H1 (cell line): ENCODE results near the gene STAT3. TPM values are rescaled to one million over a fixed set of nuclear protein-coding genes. Genes with fewer than 3 reads are reported as not detected.

Source experiments
- CTCF ChIA-PET: fragments of 300-600 bp; sonication (Branson Sonifier 250); formaldehyde crosslinking; loops from one replicate; lab custom pipeline; 2021; ENCODE audit not compliant: partially characterized antibody; lab: Charles Lee
- POLR2A ChIA-PET: fragments of 300-600 bp; sonication (Branson Sonifier 250); formaldehyde crosslinking; loops from one replicate; lab custom pipeline; 2021; ENCODE audit warnings: inconsistent platforms; ENCODE audit not compliant: partially characterized antibody; lab: Charles Lee
- DNase-seq, 2 experiments: peaks; one replicate each; pipeline versions ENCODE4 v3.0.0 to v3.0.0-alpha.2; 2010 to 2022; ENCODE audit warnings: low spot score in 2 of 2, low read depth in 1 of 2, mixed read lengths in 1 of 2
- FAIRE-seq: peaks from 2 replicates; lab custom pipeline; 2011; peaks lifted over from hg19 to GRCh38; lab: Jason Lieb, UNC
- H2AFZ ChIP-seq: 2 replicates; pipeline ENCODE4 v1.8.1; 2012; ENCODE audit warnings: low read length, inconsistent platforms
- H2AK5ac ChIP-seq: 2 replicates; pipeline ENCODE4 v1.6.1; 2013; ENCODE audit warnings: low read depth, low read length
- H2BK120ac ChIP-seq: replicated peaks from 2 replicates; pipeline ENCODE3; 2013; ENCODE audit warnings: low read depth, low read length, inconsistent platforms
- H2BK12ac ChIP-seq: 2 replicates; pipeline ENCODE4 v1.6.1; 2013; ENCODE audit warnings: low read depth, low read length
- H2BK15ac ChIP-seq: 2 replicates; pipeline ENCODE4 v1.6.1; 2013; ENCODE audit warnings: low read length
- H2BK20ac ChIP-seq: 2 replicates; pipeline ENCODE4 v1.6.1; 2013; ENCODE audit warnings: low read length
- H2BK5ac ChIP-seq: 2 replicates; pipeline ENCODE4 v1.6.1; 2013; ENCODE audit warnings: low read depth, low read length
- H3K14ac ChIP-seq: 2 replicates; pipeline ENCODE4 v1.6.1; 2013; ENCODE audit warnings: inconsistent platforms; ENCODE audit not compliant: insufficient read length
- H3K18ac ChIP-seq: 2 replicates; pipeline ENCODE4 v1.6.1; 2013; ENCODE audit warnings: low read length; ENCODE audit errors: extremely low read depth
- H3K23ac ChIP-seq: 2 replicates; pipeline ENCODE4 v1.6.1; 2013; ENCODE audit warnings: inconsistent platforms; ENCODE audit not compliant: insufficient read length
- H3K23me2 ChIP-seq: 2 replicates; pipeline ENCODE4 v1.6.1; 2013; ENCODE audit warnings: low read depth, low read length
- H3K27ac ChIP-seq: 2 replicates; pipeline ENCODE4 v1.6.1; 2011; ENCODE audit warnings: low read depth, low read length, inconsistent platforms
- H3K27me3 ChIP-seq, 4 experiments: replicated peaks in 1 of 4; 1 replicate in 1 of 4; 2 replicates in 3 of 4; pipeline versions ENCODE4 v1.6.1 to v1.8.1; 2011 to 2013; ENCODE audit warnings: low read length in 3 of 4, mild to moderate bottlenecking in 3 of 4, inconsistent platforms in 2 of 4, mixed read lengths in 2 of 4, moderate library complexity in 1 of 4; ENCODE audit not compliant: control insufficient read depth in 3 of 4, insufficient read depth in 3 of 4; ENCODE audit errors: extremely low read depth in 1 of 4
- H3K36me3 ChIP-seq, 4 experiments: 2 replicates each; pipeline versions ENCODE4 v1.6.1 to v1.8.1; 2011 to 2013; ENCODE audit warnings: mild to moderate bottlenecking in 4 of 4, low read length in 3 of 4, moderate library complexity in 2 of 4, control low read depth in 1 of 4, inconsistent platforms in 1 of 4; ENCODE audit not compliant: insufficient read depth in 4 of 4, control insufficient read depth in 2 of 4
- H3K4ac ChIP-seq: replicated peaks from 2 replicates; pipeline ENCODE3; 2013; ENCODE audit warnings: low read length, low read depth, mixed read lengths, inconsistent platforms; ENCODE audit not compliant: insufficient read length
- H3K4me1 ChIP-seq, 4 experiments: replicated peaks in 1 of 4; 1 replicate in 1 of 4; 2 replicates in 3 of 4; pipeline versions ENCODE4 v1.6.1 to v1.8.1; 2011 to 2013; ENCODE audit warnings: low read length in 3 of 4, inconsistent platforms in 2 of 4, mixed read lengths in 1 of 4; ENCODE audit not compliant: insufficient read depth in 4 of 4, control insufficient read depth in 3 of 4
- H3K4me2 ChIP-seq, 2 experiments: 2 replicates each; pipeline versions ENCODE4 v1.6.1 to v1.8.1; 2011 to 2013; ENCODE audit warnings: low read depth in 2 of 2, low read length in 2 of 2, control low read depth in 1 of 2, inconsistent platforms in 1 of 2, mild to moderate bottlenecking in 1 of 2; ENCODE audit not compliant: insufficient read depth in 1 of 2
- H3K4me3 ChIP-seq, 4 experiments: fragments of 200-600, 300-600 bp in 1 of 4; sonication (generic), shearing (Covaris generic), sonication (Bioruptor Twin) in 1 of 4; 2 replicates each; pipeline versions ENCODE4 v1.5.1 to v1.8.1; 2011 to 2016; ENCODE audit warnings: low read length in 4 of 4, low read depth in 3 of 4, control low read depth in 2 of 4, inconsistent platforms in 2 of 4, mild to moderate bottlenecking in 2 of 4, mixed read lengths in 1 of 4, moderate library complexity in 1 of 4; ENCODE audit not compliant: insufficient read depth in 2 of 4; ENCODE audit errors: extremely low read depth in 1 of 4
- H3K56ac ChIP-seq: replicated peaks from 2 replicates; pipeline ENCODE3; 2013; ENCODE audit warnings: low read depth, mild to moderate bottlenecking, mixed read lengths, low read length, inconsistent platforms; ENCODE audit not compliant: insufficient read length
- H3K79me1 ChIP-seq: 2 replicates; pipeline ENCODE4 v1.6.1; 2013; ENCODE audit warnings: low read depth, low read length, control low read depth
- H3K79me2 ChIP-seq, 2 experiments: 2 replicates each; pipeline versions ENCODE4 v1.6.1 to v1.8.1; 2012 to 2013; ENCODE audit warnings: low read length in 2 of 2, mild to moderate bottlenecking in 2 of 2, inconsistent platforms in 1 of 2; ENCODE audit not compliant: insufficient read depth in 2 of 2, control insufficient read depth in 1 of 2
- H3K9ac ChIP-seq, 4 experiments: replicated peaks in 1 of 4; 1 replicate in 1 of 4; 2 replicates in 3 of 4; pipeline versions ENCODE4 v1.6.1 to v1.8.1; 2011 to 2013; ENCODE audit warnings: low read depth in 3 of 4, low read length in 3 of 4, control low read depth in 2 of 4, mild to moderate bottlenecking in 2 of 4, moderate library complexity in 2 of 4, inconsistent platforms in 1 of 4; ENCODE audit errors: extremely low read depth in 1 of 4
- H3K9me3 ChIP-seq, 2 experiments: 2 replicates each; pipeline versions ENCODE4 v1.6.1 to v1.8.1; 2012 to 2013; ENCODE audit warnings: mild to moderate bottlenecking in 2 of 2, moderate library complexity in 2 of 2, control low read depth in 1 of 2, inconsistent platforms in 1 of 2, low read depth in 1 of 2, low read length in 1 of 2, mixed read lengths in 1 of 2; ENCODE audit not compliant: insufficient read depth in 2 of 2
- H4K20me1 ChIP-seq, 2 experiments: replicated peaks in 1 of 2; 2 replicates each; pipeline versions ENCODE3 to v1.8.1; 2011 to 2013; ENCODE audit warnings: inconsistent platforms in 2 of 2, low read length in 2 of 2, mild to moderate bottlenecking in 1 of 2; ENCODE audit not compliant: insufficient read depth in 2 of 2, control insufficient read depth in 1 of 2
- H4K5ac ChIP-seq: 2 replicates; pipeline ENCODE4 v1.6.1; 2013; ENCODE audit warnings: low read length, low read depth, mixed read lengths, inconsistent platforms; ENCODE audit not compliant: insufficient read length
- H4K8ac ChIP-seq: 2 replicates; pipeline ENCODE4 v1.8.0; 2013; ENCODE audit warnings: mild to moderate bottlenecking, moderate library complexity, low read length, inconsistent platforms; ENCODE audit not compliant: insufficient read depth; ENCODE audit errors: extremely low read depth
- H4K91ac ChIP-seq: replicated peaks from 2 replicates; pipeline ENCODE3; 2013; ENCODE audit warnings: low read length, mixed read lengths, inconsistent platforms; ENCODE audit not compliant: insufficient read length
- CBX5 ChIP-seq: fragments of 300-800, 300-1000 bp; sonication (generic); IDR thresholded peaks from 2 replicates; pipeline ENCODE4 v1.7.1; 2016; ENCODE audit warnings: antibody characterized with exemption, low read length, low read depth
- CHD2 ChIP-seq: IDR thresholded peaks from 2 replicates; pipeline ENCODE4 v1.6.1; 2012; ENCODE audit warnings: low read length, improper control_type of control experiment
- CTBP2 ChIP-seq: IDR thresholded peaks from 2 replicates; pipeline ENCODE4 v1.7.0; 2011; ENCODE audit warnings: borderline replicate concordance, mild to moderate bottlenecking, moderate library complexity, mixed read lengths, low read length; ENCODE audit not compliant: insufficient read depth, insufficient read length
- GTF2F1 ChIP-seq: IDR thresholded peaks from 2 replicates; pipeline ENCODE4 v1.6.1; 2012; ENCODE audit warnings: low read depth, low read length, improper control_type of control experiment, borderline replicate concordance
- NRF1 ChIP-seq: IDR thresholded peaks from 2 replicates; pipeline ENCODE4 v1.6.1; 2011; ENCODE audit warnings: mild to moderate bottlenecking, low read depth, low read length, improper control_type of control experiment
- RAD21 ChIP-seq, 2 experiments: IDR thresholded peaks in 1 of 2; conservative IDR thresholded peaks in 1 of 2; 2 replicates each; pipeline ENCODE4 v1.6.1; 2011; ENCODE audit warnings: low read depth in 2 of 2, low read length in 2 of 2, improper control_type of control experiment in 1 of 2, inconsistent platforms in 1 of 2, mild to moderate bottlenecking in 1 of 2, moderate library complexity in 1 of 2
- SIN3A ChIP-seq, 2 experiments: IDR thresholded peaks in 1 of 2; conservative IDR thresholded peaks in 1 of 2; 2 replicates each; pipeline ENCODE4 v1.6.1; 2011 to 2012; ENCODE audit warnings: low read length in 2 of 2, improper control_type of control experiment in 1 of 2, low read depth in 1 of 2, mild to moderate bottlenecking in 1 of 2
- SP1 ChIP-seq: IDR thresholded peaks from 2 replicates; pipeline ENCODE4 v1.6.1; 2011; ENCODE audit warnings: low read depth, low read length
- SP4 ChIP-seq: IDR thresholded peaks from 2 replicates; pipeline ENCODE4 v1.6.1; 2012; ENCODE audit warnings: low read length, inconsistent platforms
- TBP ChIP-seq: IDR thresholded peaks from 2 replicates; pipeline ENCODE4 v1.6.1; 2011; ENCODE audit warnings: low read depth, low read length, improper control_type of control experiment
- TCF12 ChIP-seq: IDR thresholded peaks from 2 replicates; pipeline ENCODE4 v1.6.1; 2011; ENCODE audit warnings: low read depth, mild to moderate bottlenecking, low read length
- ZNF274 ChIP-seq: IDR thresholded peaks from 2 replicates; pipeline ENCODE4 v1.7.0; 2012; ENCODE audit warnings: low read length, borderline replicate concordance; ENCODE audit errors: extremely low read depth
- whole genome bisulfite sequencing, 2 experiments: shearing (Covaris generic) in 1 of 2; methylation state at CpG; one replicate each; pipeline versions ENCODE4 v1.1.6 to v1.1.7; 2013 to 2015; ENCODE audit warnings: low lambda C conversion rate in 2 of 2, mixed read lengths in 2 of 2, inconsistent platforms in 1 of 2, low coverage in 1 of 2, missing lambda C conversion rate in 1 of 2; ENCODE audit not compliant: insufficient replicate concordance in 2 of 2, insufficient coverage in 1 of 2, insufficient read length in 1 of 2; ENCODE audit errors: extremely low coverage in 1 of 2, missing lambda C conversion rate in 1 of 2; 5-methylcytosine and 5-hydroxymethylcytosine counted together
- polyA plus RNA-seq, 7 experiments: library from polyadenylated mRNA; depleted of rRNA in 3 of 7; stranded (reverse) in 5 of 7; unstranded in 2 of 7; fragments of >200 nt in 5 of 7; fragments of 200-250 nt in 2 of 7; gene quantifications; 1 replicate in 5 of 7; 2 replicates in 1 of 7; 4 replicates in 1 of 7; pipeline versions ENCODE4 v1.2.1 to v1.2.3, GENCODE V29; 2011 to 2013; ENCODE audit warnings: missing spikeins in 2 of 7, mixed read lengths in 2 of 7
- total RNA-seq: library from RNA; stranded (reverse); fragmentation: NEBNext Ultra II Directional; extraction: Animal tissue kit (Norgen Biotek cat#: 25700); gene quantifications from 2 replicates; pipeline ENCODE4 v1.2.1, GENCODE V29; 2021

The STAT3 gene
- total and polyA plus RNA-seq, 2 of the 8 experiments (the other 6 are each of a cell fraction or from before 2014, with no cell fraction given) = 38.4 to 94.1 TPM

DNA sequence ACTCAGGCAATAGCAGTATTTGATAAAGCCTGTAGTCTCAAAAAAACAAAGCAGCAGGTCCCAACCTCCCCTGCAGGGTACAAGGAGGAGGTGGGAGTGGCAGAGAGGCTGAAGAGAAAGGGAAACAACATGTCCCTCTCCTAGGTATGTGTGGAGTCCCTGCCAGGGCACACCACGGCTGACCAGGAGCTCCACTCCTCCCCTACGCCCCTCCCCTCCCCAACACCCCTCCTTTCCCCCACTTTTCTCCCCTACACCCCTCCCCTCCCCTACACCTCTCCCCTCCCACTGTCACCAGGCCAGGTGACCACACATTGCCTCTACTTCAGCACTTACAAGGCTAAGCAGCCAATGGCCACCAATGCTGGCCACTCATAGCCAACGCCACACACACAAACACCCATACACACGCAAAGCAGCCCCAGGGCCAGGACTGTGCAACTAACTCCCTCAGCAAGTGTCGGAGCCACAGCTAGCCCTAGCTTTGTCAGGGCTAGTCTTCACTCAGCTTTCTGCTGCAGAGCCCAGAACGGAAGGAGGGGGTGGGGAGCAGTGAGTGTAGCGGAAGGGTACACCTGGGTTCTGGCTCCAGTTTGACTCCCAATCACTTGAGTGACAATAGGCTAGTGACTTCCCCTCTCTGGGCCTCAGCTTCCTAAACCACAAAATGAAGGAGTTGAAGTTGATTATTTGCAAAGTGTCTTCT lies 26.6 kb upstream of the STAT3 start:
- Histone ChIP-seq H3K4me2 (peak overlapping the region; percentile 21 to 52), H4K20me1 (peaks cover 0 to 2% of the 10 kb centered on the region in 2 experiments), H3K27me3 (no peaks in the 10 kb centered on the region), H2AFZ (no peak overlapping the region), H3K56ac (no peak overlapping the region), H3K79me1 (peaks cover 6% of the 10 kb centered on the region), H3K23me2 (no peaks in the 10 kb centered on the region), H2BK20ac (no peak overlapping the region), H3K4me1 (peaks cover 0 to 10% (median 5%) of the 10 kb centered on the region in 4 experiments; a peak in 4 of 7 replicates), H4K8ac (no peak overlapping the region), H3K9ac (no peak overlapping the region; a peak in 1 of 7 replicates), H3K4me3 (no peak overlapping the region), H2BK15ac (no peak overlapping the region), H3K27ac (no peak overlapping the region), H3K36me3 (no peaks in the 10 kb centered on the region), H2BK120ac (no peak overlapping the region), H2BK12ac (no peak overlapping the region), H3K14ac (no peak overlapping the region), H2BK5ac (no peak overlapping the region), H3K23ac (no peak overlapping the region), H3K18ac (peak overlapping the region; percentile 60; the same call in 1 of the 2 replicates), H3K9me3 (no peaks in the 10 kb centered on the region), H4K5ac (no peak overlapping the region), H2AK5ac (no peak overlapping the region; the same call in 1 of the 2 replicates), H4K91ac (peak overlapping the region; percentile 86), H3K79me2 (peaks cover 0 to 10% of the 10 kb centered on the region in 2 experiments; a peak in 2 of 4 replicates), H3K4ac (no peak overlapping the region)
- FAIRE-seq = no peak
- ChIA-PET POLR2A (interaction anchor here (0.6 to 1.9 kb wide), 6 partner anchors 8 to 518 kb away, joined by 3 to 7 read pairs (median 3); partner anchors contain the start of gene CAVIN1), CTCF (interaction anchor here (0.7 to 23.6 kb wide), 9 partner anchors 9 to 112 kb away, joined by 3 to 542 read pairs (median 5); partner anchors contain the start of gene CAVIN1)
- 87% methylated on average over 5 of the region's 7 CpGs; no CpG with 5 or more reads in 1 of the 2 experiments for WGBS, 2 experiments
- no peak for DNase-seq
- no peak for TF ChIP-seq TCF12
- TF ChIP-seq CHD2 = no peak
- TF ChIP-seq RAD21 (IDR thresholded peaks at IDR 0.05 in 1 of 2, conservative IDR thresholded peaks at IDR 0.05 in 1 of 2; ENCODE audit: low read depth in 2 of 2, low read length in 2 of 2) = no peak
- TF ChIP-seq GTF2F1 = no peak
- TF ChIP-seq SP4 = no peak
- TF ChIP-seq ZNF274 = no peak
- no peak for TF ChIP-seq SIN3A (conservative IDR thresholded peaks at IDR 0.05 in 1 of 2, IDR thresholded peaks at IDR 0.05 in 1 of 2; ENCODE audit: low read depth in 1 of 2, low read length in 2 of 2)
- TF ChIP-seq SP1 = no peak
- no peak for TF ChIP-seq CTBP2
- no peak for TF ChIP-seq TBP
- TF ChIP-seq NRF1 = no peak
- no peak for TF ChIP-seq CBX5
